ENCODE results near the gene TMEM145. TPM values are rescaled to one million over a fixed set of nuclear protein-coding genes. Genes with fewer than 3 reads are reported as not detected.

The TMEM145 gene
- total and polyA plus RNA-seq, 10 of the 15 experiments (the other 5 are each of a cell fraction or from before 2014, with no cell fraction given): 0.04 to 0.97 (median 0.16) TPM; not detected in 4

DNA sequence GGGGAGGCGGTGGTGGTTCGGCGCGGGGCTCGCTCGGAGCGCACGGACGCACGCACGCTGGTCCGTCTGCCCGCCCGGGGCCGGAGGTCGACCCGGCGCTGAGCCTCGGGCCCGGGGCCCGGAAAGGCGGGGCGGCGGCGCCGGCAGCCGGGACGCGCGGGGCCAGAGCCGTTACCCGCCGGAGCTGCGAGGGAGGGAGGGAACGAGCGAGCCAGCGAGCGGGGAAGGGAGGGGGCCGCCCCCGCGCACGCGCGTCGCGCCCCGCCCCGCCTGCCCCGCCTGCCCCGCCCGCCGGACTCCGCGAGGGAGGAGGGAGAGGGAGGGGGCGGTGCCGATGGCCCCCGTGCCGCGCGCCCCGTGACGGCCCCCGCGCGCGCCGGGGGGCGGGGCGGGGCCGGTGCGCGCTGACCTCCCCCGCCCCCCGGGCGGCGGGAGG lies 29.0 kb upstream of the TMEM145 start (continued):
- TF ChIP-seq SPI1 (IDR thresholded peaks at IDR 0.05; ENCODE audit: borderline replicate concordance, insufficient read depth, low read depth, low read length) (no peak), NR2F1 (conservative IDR thresholded peaks at IDR 0.05) (peak; percentile 12; the same call in 1 of the 2 replicates), POLR2A (IDR thresholded peaks at IDR 0.05; ENCODE audit: low read depth, low read length) (no peak; the same call in 1 of the 2 replicates), USF1 (IDR thresholded peaks at IDR 0.05; ENCODE audit: borderline replicate concordance, extremely low read length, insufficient read depth, low read depth, low read length) (peak; percentile 22)
- TF ChIP-seq, protein P1, sequence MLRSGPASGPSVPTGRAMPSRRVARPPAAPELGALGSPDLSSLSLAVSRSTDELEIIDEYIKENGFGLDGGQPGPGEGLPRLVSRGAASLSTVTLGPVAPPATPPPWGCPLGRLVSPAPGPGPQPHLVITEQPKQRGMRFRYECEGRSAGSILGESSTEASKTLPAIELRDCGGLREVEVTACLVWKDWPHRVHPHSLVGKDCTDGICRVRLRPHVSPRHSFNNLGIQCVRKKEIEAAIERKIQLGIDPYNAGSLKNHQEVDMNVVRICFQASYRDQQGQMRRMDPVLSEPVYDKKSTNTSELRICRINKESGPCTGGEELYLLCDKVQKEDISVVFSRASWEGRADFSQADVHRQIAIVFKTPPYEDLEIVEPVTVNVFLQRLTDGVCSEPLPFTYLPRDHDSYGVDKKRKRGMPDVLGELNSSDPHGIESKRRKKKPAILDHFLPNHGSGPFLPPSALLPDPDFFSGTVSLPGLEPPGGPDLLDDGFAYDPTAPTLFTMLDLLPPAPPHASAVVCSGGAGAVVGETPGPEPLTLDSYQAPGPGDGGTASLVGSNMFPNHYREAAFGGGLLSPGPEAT (IDR thresholded peaks at IDR 0.05; ENCODE audit: low read depth): no peak

GRCh38 chr19:42284591-42285341 lies 28.3 kb upstream of the TMEM145 start:
- Histone ChIP-seq H3K9ac (ENCODE audit: control insufficient read depth, insufficient read depth, low read length) (peak overlapping the region; percentile 66), H3K27ac (ENCODE audit: control insufficient read depth, insufficient read depth) (peak overlapping the region; percentile 71), H3K4me3 (peak overlapping the region; percentile 96), H3K27me3 (replicated peaks in 1 of 2; ENCODE audit: control insufficient read depth in 2 of 2, insufficient read depth in 2 of 2, low read length in 1 of 2) (no peaks in the 10 kb centered on the region), H4K20me1 (ENCODE audit: control insufficient read depth, insufficient read depth) (no peaks in the 10 kb centered on the region; the same call in 1 of the 2 replicates), H2AFZ (ENCODE audit: control insufficient read depth, low read depth, low read length) (no peak overlapping the region), H3K36me3 (ENCODE audit: control insufficient read depth in 2 of 2, insufficient read depth in 2 of 2, low read length in 1 of 2) (peaks cover 12 to 14% of the 10 kb centered on the region in 2 experiments), H3K9me3 (replicated peaks; ENCODE audit: control insufficient read depth, insufficient read depth, low read length) (no peaks in the 10 kb centered on the region), H3K4me1 (ENCODE audit: control insufficient read depth, insufficient read depth, low read length) (peaks cover 38% of the 10 kb centered on the region), H3K4me2 (ENCODE audit: control insufficient read depth, insufficient read depth) (peak overlapping the region; percentile 96), H3K79me2 (ENCODE audit: control insufficient read depth, insufficient read depth, low read length) (peaks cover 30% of the 10 kb centered on the region)
- intact Hi-C loops (cut with micrococcal nuclease; ENCODE audit: unreplicated experiment) (loop anchor here (5.0 kb wide), 3 partner anchors 87 to 177 kb away; partner anchors contain the start of gene POU2F2), in situ Hi-C loops (cut with MboI) (no loop called here)
- SMC1A ChIA-PET (ENCODE audit: uncharacterized antibody, unreplicated experiment): interaction anchor here (1.0 to 1.4 kb wide), 3 partner anchors 41 to 171 kb away, joined by 3 to 4 read pairs (median 3); partner anchors contain the start of gene POU2F2
- DNase-seq (ENCODE audit: low read depth, low spot score) (no peak), ATAC-seq (no peak), FAIRE-seq (peak; percentile 7)
- RAD21 ChIA-PET (ENCODE audit: unreplicated experiment): interaction anchor here (1.0 to 1.4 kb wide), 2 partner anchors 42 to 155 kb away, joined by 3 to 5 read pairs; no protein-coding TSS in a partner anchor
- POLR2A ChIA-PET: interaction anchor here (0.6 to 1.6 kb wide), 5 partner anchors 12 to 1021 kb away, joined by 3 to 6 read pairs (median 4); partner anchors contain the start of gene HNRNPUL1
- BruUV-seq (replicated peaks): TSS peak; percentile 43
- under 1% methylated on average over 41 of the region's 41 CpGs for WGBS (ENCODE audit: insufficient coverage, insufficient replicate concordance, low lambda C conversion rate, missing lambda C conversion rate)
- CTCF ChIA-PET: interaction anchor here (0.8 to 1.6 kb wide), 4 partner anchors 11 to 152 kb away, joined by 3 to 7 read pairs (median 4); partner anchors contain the start of gene POU2F2
- TF ChIP-seq BACH1 (IDR thresholded peaks at IDR 0.05; ENCODE audit: borderline replicate concordance) (0 out of 2 replicates have a peak, but pooled peaks have one; percentile 20), ZNF687 (IDR thresholded peaks at IDR 0.05) (no peak), NR2C1 (IDR thresholded peaks at IDR 0.05) (no peak), E2F8 (IDR thresholded peaks at IDR 0.05; ENCODE audit: low read depth, partially characterized antibody) (no peak)

Measured in GM12878 (cell line).